SK-N-SH (cell line): ENCODE measurements around the gene FDXR. TPM values are rescaled to one million over a fixed set of nuclear protein-coding genes. Genes with fewer than 3 reads are reported as not detected.

ENCODE experiments used
- CTCF ChIA-PET: fragments of 300-600, 350-600 bp; formaldehyde crosslinking; extraction: SDS; loops from one replicate; lab custom pipeline; 2021; lab: Yijun Ruan, JAX
- POLR2A ChIA-PET: fragments of 350-600 bp; sonication (Branson Sonifier 250); formaldehyde crosslinking; extraction: SDS; loops from one replicate; lab custom pipeline; 2020; ENCODE audit warnings: antibody characterized with exemption, inconsistent platforms; lab: Yijun Ruan, JAX
- DNase-seq: peaks from one replicate; pipeline ENCODE4 v3.0.0; 2012
- H2AFZ ChIP-seq: fragments of 200-600 bp; sonication (generic); 2 replicates; pipeline ENCODE4 v1.8.1; 2016; ENCODE audit warnings: antibody characterized with exemption, mild to moderate bottlenecking, low read depth
- H3F3A ChIP-seq: fragments of 200-600 bp; sonication (generic); replicated peaks from 2 replicates; pipeline ENCODE3; 2016; ENCODE audit warnings: antibody characterized with exemption, mild to moderate bottlenecking; ENCODE audit not compliant: insufficient read depth
- H3K27ac ChIP-seq, 2 experiments: fragments of 200-500 bp in 1 of 2; fragments of 200-600 bp in 1 of 2; sonication (Bioruptor generic) in 1 of 2; sonication (generic), shearing (Covaris generic) in 1 of 2; 2 replicates each; pipeline versions ENCODE4 v1.5.1 to v1.6.1; 2014 to 2016; ENCODE audit warnings: low read depth in 2 of 2, inconsistent platforms in 1 of 2, low read length in 1 of 2, mild to moderate bottlenecking in 1 of 2, mixed read lengths in 1 of 2
- H3K27me3 ChIP-seq: fragments of 200-600 bp; sonication (generic), shearing (Covaris generic); 2 replicates; pipeline ENCODE4 v1.6.1; 2016; ENCODE audit warnings: mixed run types; ENCODE audit not compliant: insufficient read depth
- H3K36me3 ChIP-seq, 2 experiments: fragments of 200-500 bp in 1 of 2; fragments of 200-600 bp in 1 of 2; sonication (Bioruptor generic) in 1 of 2; sonication (generic) in 1 of 2; replicated peaks in 1 of 2; 2 replicates each; pipeline versions ENCODE3 to v1.5.1; 2014 to 2016; ENCODE audit warnings: low read length in 1 of 2, mild to moderate bottlenecking in 1 of 2; ENCODE audit not compliant: insufficient read depth in 2 of 2, control insufficient read depth in 1 of 2
- H3K4me1 ChIP-seq, 2 experiments: fragments of 200-500 bp in 1 of 2; fragments of 200-600 bp in 1 of 2; sonication (Bioruptor generic) in 1 of 2; sonication (generic), shearing (Covaris generic) in 1 of 2; 2 replicates each; pipeline versions ENCODE4 v1.5.1 to v1.6.1; 2014 to 2016; ENCODE audit warnings: low read depth in 1 of 2, low read length in 1 of 2, mixed run types in 1 of 2; ENCODE audit not compliant: insufficient read depth in 2 of 2, control insufficient read depth in 1 of 2
- H3K4me2 ChIP-seq: fragments of 200-600 bp; sonication (generic), shearing (Covaris generic); 2 replicates; pipeline ENCODE4 v1.6.1; 2017; ENCODE audit warnings: mixed run types
- H3K4me3 ChIP-seq, 2 experiments: fragments of 200-500 bp in 1 of 2; fragments of 200-600 bp in 1 of 2; sonication (Bioruptor generic) in 1 of 2; sonication (generic), shearing (Covaris generic) in 1 of 2; 2 replicates each; pipeline versions ENCODE4 v1.5.1 to v1.8.1; 2014 to 2016; ENCODE audit warnings: low read depth in 2 of 2, inconsistent platforms in 1 of 2, low read length in 1 of 2, mild to moderate bottlenecking in 1 of 2, mixed read lengths in 1 of 2, moderate library complexity in 1 of 2
- H3K79me2 ChIP-seq: fragments of 200-600 bp; sonication (generic); 2 replicates; pipeline ENCODE4 v1.8.1; 2017; ENCODE audit warnings: mild to moderate bottlenecking; ENCODE audit not compliant: insufficient read depth
- H3K9ac ChIP-seq: fragments of 200-600 bp; sonication (generic); 2 replicates; pipeline ENCODE4 v1.6.1; 2017; ENCODE audit warnings: mixed run types
- H3K9me2 ChIP-seq: fragments of 200-600 bp; sonication (generic); 2 replicates; pipeline ENCODE4 v1.6.1; 2017; ENCODE audit warnings: mixed run types
- H3K9me3 ChIP-seq: fragments of 200-600 bp; sonication (generic); 2 replicates; pipeline ENCODE4 v1.6.1; 2017; ENCODE audit warnings: mixed run types, mild to moderate bottlenecking, moderate library complexity
- H4K20me1 ChIP-seq: fragments of 200-600 bp; sonication (generic); 2 replicates; pipeline ENCODE4 v1.6.1; 2017; ENCODE audit warnings: mild to moderate bottlenecking, mixed run types; ENCODE audit not compliant: insufficient read depth
- NFIC ChIP-seq: IDR thresholded peaks from 2 replicates; pipeline ENCODE4 v1.4.0; 2012; ENCODE audit warnings: borderline replicate concordance
- PBX3 ChIP-seq: IDR thresholded peaks from 2 replicates; pipeline ENCODE4; 2012
- USF1 ChIP-seq: IDR thresholded peaks from 2 replicates; pipeline ENCODE4 v1.4.0; 2012; ENCODE audit warnings: low read depth, borderline replicate concordance
- ZBTB33 ChIP-seq: IDR thresholded peaks from 2 replicates; pipeline ENCODE4 v1.4.0; 2012; ENCODE audit warnings: low read depth, borderline replicate concordance
- WGBS: methylation state at CpG from one replicate; pipeline ENCODE4 v1.1.6; 2017; ENCODE audit warnings: low lambda C conversion rate; 5-methylcytosine and 5-hydroxymethylcytosine counted together
- polyA plus RNA-seq, 3 experiments: library from polyadenylated mRNA; depleted of rRNA; stranded (reverse); fragments of >200 nt; gene quantifications; 2 replicates each; pipeline ENCODE4 v1.2.3, GENCODE V29; 2012

The FDXR gene
- polyA plus RNA-seq, 1 of the 3 experiments (the other 2 are of a cell fraction), result 86.7 TPM

GRCh38 chr17:74821655-74822334, 51.0 kb downstream of the FDXR start (continued):
- no peak for TF ChIP-seq ZBTB33

GRCh38 chr17:74819801-74820436, 52.9 kb downstream of the FDXR start:
- Histone ChIP-seq H3K27ac (no peak overlapping the region), H3K9me2 (no peaks in the 10 kb centered on the region), H3K4me1 (no peaks in the 10 kb centered on the region; a peak in 2 of 4 replicates), H3K4me2 (no peak overlapping the region), H4K20me1 (no peaks in the 10 kb centered on the region), H3K9ac (no peak overlapping the region), H2AFZ (no peak overlapping the region), H3K4me3 (no peak overlapping the region), H3K36me3 (peaks cover 0 to 50% of the 10 kb centered on the region in 2 experiments), H3F3A (no peaks in the 10 kb centered on the region), H3K27me3 (no peaks in the 10 kb centered on the region), H3K79me2 (no peaks in the 10 kb centered on the region), H3K9me3 (no peaks in the 10 kb centered on the region)
- no peak for TF ChIP-seq USF1
- TF ChIP-seq NFIC, result no peak
- TF ChIP-seq PBX3, result no peak
- TF ChIP-seq ZBTB33, result no peak
- DNase-seq, result no peak
- 96% methylated on average over 16 of the region's 16 CpGs for WGBS
- ChIA-PET POLR2A (no interaction called here), CTCF (interaction anchor here (1.2 to 98.1 kb wide), 5 partner anchors 10 to 40 kb away, joined by 4 to 3869 read pairs (median 14); partner anchors contain the start of genes FDXR and GRIN2C)
